CD4-positive, alpha-beta T cell treated with Interleukin-15 for 1 hour (primary cell): ENCODE measurements around the gene TMEM53.

Experiments
- DNase-seq: peaks from one replicate; pipeline ENCODE4 v3.0.0-alpha.2; 2020

The TMEM53 gene

GRCh38 chr1:44645476-44646244 is 28.6 kb downstream of the TMEM53 start:
- no peak for DNase-seq

- DNase-seq = no peak
Measured at GRCh38 chr1:44644806-44645205, 29.5 kb downstream of the TMEM53 start.

- DNase-seq = no peak
Measured at GRCh38 chr1:44643721-44644334, 30.5 kb downstream of the TMEM53 start.

- DNase-seq = no peak
Measured at GRCh38 chr1:44642925-44643324, 31.4 kb downstream of the TMEM53 start.

GRCh38 chr1:44642255-44642654 is 32.0 kb downstream of the TMEM53 start:
- no peak for DNase-seq

GRCh38 chr1:44641126-44642102 is 32.9 kb downstream of the TMEM53 start:
- DNase-seq = no peak

- DNase-seq = no peak
Measured at GRCh38 chr1:44640200-44640853, 34.0 kb downstream of the TMEM53 start.

GRCh38 chr1:44637702-44638411 is 36.4 kb downstream of the TMEM53 start:
- no peak for DNase-seq

GRCh38 chr1:44636688-44637598 is 37.3 kb downstream of the TMEM53 start:
- no peak for DNase-seq

GRCh38 chr1:44636083-44636687 is 38.1 kb downstream of the TMEM53 start:
- no peak for DNase-seq

GRCh38 chr1:44635439-44635838 is 38.8 kb downstream of the TMEM53 start:
- DNase-seq = no peak

GRCh38 chr1:44634606-44635189 is 39.6 kb downstream of the TMEM53 start:
- DNase-seq = no peak

GRCh38 chr1:44632598-44632997 is 41.7 kb downstream of the TMEM53 start:
- no peak for DNase-seq

- peak; percentile 88 for DNase-seq
Measured at GRCh38 chr1:44631647-44632539, 42.4 kb downstream of the TMEM53 start.

- DNase-seq = no peak
Measured at GRCh38 chr1:44631333-44631646, 43.0 kb downstream of the TMEM53 start.

- no peak for DNase-seq
Measured at GRCh38 chr1:44630116-44630515, 44.2 kb downstream of the TMEM53 start.

GRCh38 chr1:44628962-44629756 is 45.1 kb downstream of the TMEM53 start:
- no peak for DNase-seq

- DNase-seq = no peak
Measured at GRCh38 chr1:44625348-44625747, 48.9 kb downstream of the TMEM53 start.
